CD14-positive monocyte (primary cell): ENCODE data around the gene DDX10. TPM values are rescaled to one million over a fixed set of nuclear protein-coding genes. Genes with fewer than 3 reads are reported as not detected.

Source experiments
- DNase-seq, 3 donors: peaks; one replicate each; pipeline ENCODE4 v3.0.0-alpha.2; 2011 to 2022
- H2AFZ ChIP-seq: 2 replicates; pipeline ENCODE4 v1.6.0; 2012; ENCODE audit warnings: mild to moderate bottlenecking, low read depth, low read length, inconsistent platforms; ENCODE audit not compliant: insufficient read depth, poor library complexity, severe bottlenecking
- H3K27ac ChIP-seq, 2 donors: 1 replicate in 1 of 2; 2 replicates in 1 of 2; pipeline ENCODE4 v1.5.1; 2012 to 2013; ENCODE audit warnings: low read length in 2 of 2, control low read depth in 1 of 2, inconsistent platforms in 1 of 2, low read depth in 1 of 2, mild to moderate bottlenecking in 1 of 2
- H3K27me3 ChIP-seq, 2 donors: one replicate each; pipeline versions ENCODE4 v1.6.0 to v1.6.1; 2011 to 2013; ENCODE audit warnings: low read length in 2 of 2; ENCODE audit not compliant: control insufficient read depth in 2 of 2, insufficient read depth in 2 of 2
- H3K36me3 ChIP-seq, 2 donors: replicated peaks in 1 of 2; 1 replicate in 1 of 2; 2 replicates in 1 of 2; pipeline versions ENCODE4 v1.5.1 to v1.6.1; 2012 to 2013; ENCODE audit warnings: low read length in 2 of 2, control low read depth in 1 of 2, inconsistent platforms in 1 of 2, mild to moderate bottlenecking in 1 of 2; ENCODE audit not compliant: insufficient read depth in 2 of 2, control insufficient read depth in 1 of 2
- H3K4me1 ChIP-seq, 2 donors: 1 replicate in 1 of 2; 2 replicates in 1 of 2; pipeline versions ENCODE4 v1.5.1 to v1.6.1; 2012 to 2013; ENCODE audit warnings: low read length in 2 of 2, control low read depth in 1 of 2, inconsistent platforms in 1 of 2, mild to moderate bottlenecking in 1 of 2, moderate library complexity in 1 of 2; ENCODE audit not compliant: insufficient read depth in 2 of 2, control insufficient read depth in 1 of 2
- H3K4me2 ChIP-seq: replicated peaks from 2 replicates; pipeline ENCODE3; 2012; ENCODE audit warnings: low read length, moderate library complexity, mild to moderate bottlenecking; ENCODE audit not compliant: poor library complexity, severe bottlenecking; ENCODE audit errors: extremely low read depth
- H3K4me3 ChIP-seq, 3 experiments: fragments of 200-600 bp in 1 of 3; sonication (generic) in 1 of 3; replicated peaks in 1 of 3; 1 replicate in 2 of 3; 2 replicates in 1 of 3; pipeline ENCODE4 v1.5.1; 2011 to 2013; ENCODE audit warnings: low read length in 3 of 3, mild to moderate bottlenecking in 3 of 3, control low read depth in 2 of 3, low read depth in 2 of 3, inconsistent platforms in 1 of 3, moderate library complexity in 1 of 3
- H3K79me2 ChIP-seq: 2 replicates; pipeline ENCODE4 v1.6.0; 2012; ENCODE audit warnings: mild to moderate bottlenecking, control low read depth, inconsistent platforms, low read length, moderate library complexity; ENCODE audit not compliant: insufficient read depth
- H3K9ac ChIP-seq: 2 replicates; pipeline ENCODE4 v1.6.0; 2017; ENCODE audit warnings: low read length, mild to moderate bottlenecking; ENCODE audit not compliant: insufficient read depth, poor library complexity, severe bottlenecking
- H3K9me3 ChIP-seq, 2 donors: replicated peaks in 1 of 2; 1 replicate in 1 of 2; 2 replicates in 1 of 2; pipeline versions ENCODE4 v1.5.1 to v1.6.1; 2012 to 2013; ENCODE audit warnings: low read length in 2 of 2, control low read depth in 1 of 2; ENCODE audit not compliant: control insufficient read depth in 1 of 2, insufficient read depth in 1 of 2
- H4K20me1 ChIP-seq: 2 replicates; pipeline ENCODE4 v1.6.0; 2012; ENCODE audit warnings: mild to moderate bottlenecking, low read length, control low read depth, moderate library complexity; ENCODE audit not compliant: insufficient read depth
- H3K27ac Mint-ChIP-seq, 7 donors: one replicate each; pipeline ENCODE4 v1.8.0; 2020; ENCODE audit warnings: mild to moderate bottlenecking in 7 of 7, mixed read lengths in 7 of 7, moderate library complexity in 6 of 7, inconsistent platforms in 2 of 7
- H3K27me3 Mint-ChIP-seq, 3 donors: one replicate each; pipeline ENCODE4 v1.8.0; 2021 to 2022; ENCODE audit warnings: low read depth in 3 of 3, mild to moderate bottlenecking in 3 of 3, mixed read lengths in 3 of 3, moderate library complexity in 3 of 3, inconsistent platforms in 1 of 3
- H3K36me3 Mint-ChIP-seq, 2 donors: one replicate each; pipeline ENCODE4 v1.8.0; 2020; ENCODE audit warnings: mixed read lengths in 2 of 2, inconsistent platforms in 1 of 2, mild to moderate bottlenecking in 1 of 2
- H3K4me1 Mint-ChIP-seq: one replicate; pipeline ENCODE4 v1.8.0; 2020; ENCODE audit warnings: mild to moderate bottlenecking, mixed read lengths
- H3K4me3 Mint-ChIP-seq, 2 donors: one replicate each; pipeline ENCODE4 v1.8.0; 2020; ENCODE audit warnings: mild to moderate bottlenecking in 2 of 2, mixed read lengths in 2 of 2, moderate library complexity in 1 of 2
- H3K9me3 Mint-ChIP-seq, 7 donors: one replicate each; pipeline ENCODE4 v1.8.0; 2020 to 2022; ENCODE audit warnings: mixed read lengths in 7 of 7, mild to moderate bottlenecking in 6 of 7, moderate library complexity in 6 of 7, inconsistent platforms in 2 of 7
- WGBS: methylation state at CpG from one replicate; pipeline ENCODE4 v1.1.5; 2013; ENCODE audit warnings: missing lambda C conversion rate; ENCODE audit not compliant: insufficient coverage; 5-methylcytosine and 5-hydroxymethylcytosine counted together
- intact Hi-C, 2 donors: fragments of 100-400 bp; cut with micrococcal nuclease; formaldehyde crosslinking; loops; one replicate each; pipeline versions ENCODE4 v1.15.0 to v1.15.1; 2023
- polyA plus RNA-seq, 3 donors: library from polyadenylated mRNA; depleted of rRNA in 1 of 3; unstranded in 2 of 3; stranded (reverse) in 1 of 3; fragments of 300-500 nt in 2 of 3; fragments of >200 nt in 1 of 3; fragmentation: Illumina TruSeq in 2 of 3; gene quantifications; 1 replicate in 2 of 3; 2 replicates in 1 of 3; pipeline ENCODE4 v1.2.3, GENCODE V29; 2012 to 2021
- TF ChIP-seq, protein P1 (sequence below): fragments of 200-600 bp; IDR thresholded peaks from one replicate; pipeline ENCODE4 v1.8.0; 2022; ENCODE audit warnings: antibody characterized with exemption, mild to moderate bottlenecking

DDX10 gene
- polyA plus RNA-seq, 3 donors = 5.0 to 6.3 (median 5.3) TPM

DNA sequence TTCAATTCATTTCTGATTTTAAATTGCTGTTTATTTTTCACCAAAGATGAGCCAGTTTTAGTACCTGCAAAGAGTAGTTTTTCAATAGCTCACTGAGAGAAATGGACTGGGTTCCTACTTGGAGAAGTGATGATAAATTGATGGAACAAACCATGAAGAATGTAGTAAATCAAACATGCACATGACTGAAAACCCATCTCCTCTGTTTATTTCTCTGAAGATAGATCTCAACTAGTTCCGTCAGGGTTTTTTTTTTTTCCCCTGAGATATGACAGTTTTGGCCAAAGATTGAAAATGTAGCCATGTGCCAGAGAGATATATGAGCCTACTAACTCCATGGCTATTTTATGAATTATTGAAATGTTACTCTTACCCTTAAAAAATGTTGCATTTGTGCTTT lies 239.6 kb downstream of the DDX10 start:
- Mint-ChIP-seq H3K4me3 (no peak overlapping the region), H3K9me3 (no peaks in the 10 kb centered on the region), H3K36me3 (no peaks in the 10 kb centered on the region), H3K27ac (no peak overlapping the region), H3K27me3 (peaks cover 0 to 1% (median 0%) of the 10 kb centered on the region in 3 donors), H3K4me1 (peaks cover 1% of the 10 kb centered on the region)
- TF ChIP-seq, protein P1, sequence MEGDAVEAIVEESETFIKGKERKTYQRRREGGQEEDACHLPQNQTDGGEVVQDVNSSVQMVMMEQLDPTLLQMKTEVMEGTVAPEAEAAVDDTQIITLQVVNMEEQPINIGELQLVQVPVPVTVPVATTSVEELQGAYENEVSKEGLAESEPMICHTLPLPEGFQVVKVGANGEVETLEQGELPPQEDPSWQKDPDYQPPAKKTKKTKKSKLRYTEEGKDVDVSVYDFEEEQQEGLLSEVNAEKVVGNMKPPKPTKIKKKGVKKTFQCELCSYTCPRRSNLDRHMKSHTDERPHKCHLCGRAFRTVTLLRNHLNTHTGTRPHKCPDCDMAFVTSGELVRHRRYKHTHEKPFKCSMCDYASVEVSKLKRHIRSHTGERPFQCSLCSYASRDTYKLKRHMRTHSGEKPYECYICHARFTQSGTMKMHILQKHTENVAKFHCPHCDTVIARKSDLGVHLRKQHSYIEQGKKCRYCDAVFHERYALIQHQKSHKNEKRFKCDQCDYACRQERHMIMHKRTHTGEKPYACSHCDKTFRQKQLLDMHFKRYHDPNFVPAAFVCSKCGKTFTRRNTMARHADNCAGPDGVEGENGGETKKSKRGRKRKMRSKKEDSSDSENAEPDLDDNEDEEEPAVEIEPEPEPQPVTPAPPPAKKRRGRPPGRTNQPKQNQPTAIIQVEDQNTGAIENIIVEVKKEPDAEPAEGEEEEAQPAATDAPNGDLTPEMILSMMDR = no peak
- no peak overlapping the region for H3K9ac ChIP-seq
- no peak overlapping the region for H3K27ac ChIP-seq
- no peak overlapping the region for H3K4me2 ChIP-seq
- no peaks in the 10 kb centered on the region for H3K9me3 ChIP-seq
- no peaks in the 10 kb centered on the region for H3K79me2 ChIP-seq
- intact Hi-C loops = no loop called here
- no peaks in the 10 kb centered on the region for H3K4me1 ChIP-seq
- no peaks in the 10 kb centered on the region for H3K36me3 ChIP-seq
- no peak overlapping the region for H3K4me3 ChIP-seq
- no peak overlapping the region for H2AFZ ChIP-seq
- no peak for DNase-seq
- H4K20me1 ChIP-seq = no peaks in the 10 kb centered on the region
- no peaks in the 10 kb centered on the region for H3K27me3 ChIP-seq
- WGBS = no CpG with 5 or more reads among the region's 1 CpG

DNA sequence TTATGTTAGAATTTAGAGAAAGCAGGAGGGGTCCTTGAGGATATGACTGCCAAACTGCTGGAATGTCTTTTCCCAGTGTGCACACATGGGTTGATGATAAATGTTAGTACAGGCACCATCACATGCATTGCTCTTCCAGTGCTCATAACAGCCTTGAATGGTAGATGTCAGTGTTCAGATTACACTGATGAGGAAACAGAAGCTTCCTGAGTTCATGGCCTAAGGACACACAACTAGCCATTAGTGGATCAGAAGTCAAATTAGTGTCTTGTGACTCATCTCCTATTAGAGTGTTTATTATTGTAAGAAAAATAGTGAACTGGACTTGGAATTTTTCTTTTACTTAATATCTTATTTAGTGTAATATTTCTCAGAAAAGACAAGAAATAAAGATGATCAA lies 241.5 kb downstream of the DDX10 start:
- Mint-ChIP-seq H3K4me3 (no peak overlapping the region), H3K27me3 (peaks cover 0 to 1% (median 0%) of the 10 kb centered on the region in 3 donors), H3K9me3 (no peaks in the 10 kb centered on the region), H3K4me1 (peaks cover 6% of the 10 kb centered on the region), H3K36me3 (no peaks in the 10 kb centered on the region), H3K27ac (no peak overlapping the region)
- no peak overlapping the region for H2AFZ ChIP-seq
- intact Hi-C loops = no loop called here
- H3K27ac ChIP-seq = no peak overlapping the region
- no peaks in the 10 kb centered on the region for H3K9me3 ChIP-seq
- no peaks in the 10 kb centered on the region for H4K20me1 ChIP-seq
- no peak overlapping the region for H3K9ac ChIP-seq
- H3K27me3 ChIP-seq = no peaks in the 10 kb centered on the region
- no peak for DNase-seq
- H3K4me1 ChIP-seq = no peaks in the 10 kb centered on the region
- H3K4me3 ChIP-seq = no peak overlapping the region
- TF ChIP-seq, protein P1 = no peak
- no peaks in the 10 kb centered on the region for H3K36me3 ChIP-seq
- no peaks in the 10 kb centered on the region for H3K79me2 ChIP-seq
- no peak overlapping the region for H3K4me2 ChIP-seq
